ENCODE measurements around the gene CCDC186.

GRCh38 chr10:114179747-114180146, 5.7 kb upstream of the CCDC186 start:
- no peak for TF ChIP-seq SREBF2 (IDR thresholded peaks at IDR 0.05)
- TF ChIP-seq RNF2 (IDR thresholded peaks at IDR 0.05; ENCODE audit: borderline replicate concordance, low read depth) = no peak
- no peak for TF ChIP-seq MAX (IDR thresholded peaks at IDR 0.05)
- TF ChIP-seq CTCF (IDR thresholded peaks at IDR 0.05) = no peak
- TF ChIP-seq BCL3 (IDR thresholded peaks at IDR 0.05) = no peak
- TF ChIP-seq MAFK (IDR thresholded peaks at IDR 0.05; ENCODE audit: partially characterized antibody) = no peak
- TF ChIP-seq POLR2A (IDR thresholded peaks at IDR 0.05; ENCODE audit: low read length) = no peak
